ENCODE results near the gene HECTD4. TPM values are rescaled to one million over a fixed set of nuclear protein-coding genes. Genes with fewer than 3 reads are reported as not detected.
A peak's percentile ranks its signal among the peaks of the same experiment; 100 is the strongest.

Gene HECTD4
- total RNA-seq, 1 experiment from 2014 or later, result 65.7 TPM

GRCh38 chr12:112130441-112130998 is 251.7 kb downstream of the HECTD4 start:
- no TSS peak for BruUV-seq (replicated peaks)
- H3K9me3 Mint-ChIP-seq (ENCODE audit: low read depth, unreplicated experiment), result no peaks in the 10 kb centered on the region
- no peak for DNase-seq
- no peaks in the 10 kb centered on the region for H3K27me3 Mint-ChIP-seq (ENCODE audit: unreplicated experiment)
- CTCF ChIA-PET, result interaction anchor here (0.9 to 1.3 kb wide), 2 partner anchors 12 to 68 kb away, joined by 4 to 5 read pairs; no protein-coding TSS in a partner anchor
- H3K36me3 Mint-ChIP-seq (ENCODE audit: insufficient read depth, unreplicated experiment), result peaks cover 27% of the 10 kb centered on the region
- TF ChIP-seq CTCF (IDR thresholded peaks at IDR 0.05; ENCODE audit: unreplicated experiment), result no peak
- peak overlapping the region; percentile 14 for H3K4me3 Mint-ChIP-seq (ENCODE audit: low read depth, unreplicated experiment)
- H3K4me1 Mint-ChIP-seq (ENCODE audit: low read depth, unreplicated experiment), result peaks cover 11% of the 10 kb centered on the region
- H3K27ac Mint-ChIP-seq (ENCODE audit: unreplicated experiment), result no peak overlapping the region
- intact Hi-C loops (cut with micrococcal nuclease; ENCODE audit: unreplicated experiment), result no loop called here

GRCh38 chr12:112126911-112127310 is 255.3 kb downstream of the HECTD4 start:
- H3K36me3 Mint-ChIP-seq (ENCODE audit: insufficient read depth, unreplicated experiment), result peaks cover 24% of the 10 kb centered on the region
- intact Hi-C loops (cut with micrococcal nuclease; ENCODE audit: unreplicated experiment), result loop anchor here (5.0 kb wide), 1 partner anchor 625 kb away; no protein-coding TSS in a partner anchor
- peak overlapping the region; percentile 82 for H3K4me3 Mint-ChIP-seq (ENCODE audit: low read depth, unreplicated experiment)
- no TSS peak for BruUV-seq (replicated peaks)
- no peak overlapping the region for H3K27ac Mint-ChIP-seq (ENCODE audit: unreplicated experiment)
- TF ChIP-seq CTCF (IDR thresholded peaks at IDR 0.05; ENCODE audit: unreplicated experiment), result no peak
- H3K9me3 Mint-ChIP-seq (ENCODE audit: low read depth, unreplicated experiment), result no peaks in the 10 kb centered on the region
- no peak for DNase-seq
- CTCF ChIA-PET, result interaction anchor here (0.5 to 1.1 kb wide), 2 partner anchors 15 to 261 kb away, joined by 3 to 4 read pairs; no protein-coding TSS in a partner anchor
- H3K27me3 Mint-ChIP-seq (ENCODE audit: unreplicated experiment), result no peaks in the 10 kb centered on the region
- H3K4me1 Mint-ChIP-seq (ENCODE audit: low read depth, unreplicated experiment), result peaks cover 24% of the 10 kb centered on the region

GRCh38 chr12:112126000-112126438 is 256.2 kb downstream of the HECTD4 start:
- Mint-ChIP-seq H3K27me3 (ENCODE audit: unreplicated experiment) (no peaks in the 10 kb centered on the region), H3K27ac (ENCODE audit: unreplicated experiment) (no peak overlapping the region), H3K9me3 (ENCODE audit: low read depth, unreplicated experiment) (no peaks in the 10 kb centered on the region), H3K4me1 (ENCODE audit: low read depth, unreplicated experiment) (peaks cover 29% of the 10 kb centered on the region), H3K36me3 (ENCODE audit: insufficient read depth, unreplicated experiment) (peaks cover 24% of the 10 kb centered on the region), H3K4me3 (ENCODE audit: low read depth, unreplicated experiment) (peak overlapping the region; percentile 82)
- intact Hi-C loops (cut with micrococcal nuclease; ENCODE audit: unreplicated experiment), result loop anchor here (5.0 kb wide), 1 partner anchor 626 kb away; no protein-coding TSS in a partner anchor
- BruUV-seq (replicated peaks), result no TSS peak
- no peak for TF ChIP-seq CTCF (IDR thresholded peaks at IDR 0.05; ENCODE audit: unreplicated experiment)
- CTCF ChIA-PET, result interaction anchor here (1.1 kb wide), 2 partner anchors 14 to 18 kb away, joined by 3 to 4 read pairs; partner anchors contain the start of gene NAA25
- DNase-seq, result no peak

GRCh38 chr12:112125250-112125999 is 256.8 kb downstream of the HECTD4 start, which contains the start of gene TRAFD1:
Gene TRAFD1, plus strand, starts transcription at chr12:112125560. Its CDS starts 4,963 bp downstream, at chr12:112130523.
- H3K9me3 Mint-ChIP-seq (ENCODE audit: low read depth, unreplicated experiment), result no peaks in the 10 kb centered on the region
- CTCF ChIA-PET, result interaction anchor here (1.0 to 1.7 kb wide), 3 partner anchors 9 to 17 kb away, joined by 3 to 6 read pairs (median 4); partner anchors contain the start of gene NAA25
- peak within 1 kb of the TSS; percentile 80 for H3K27ac Mint-ChIP-seq (ENCODE audit: unreplicated experiment)
- H3K4me3 Mint-ChIP-seq (ENCODE audit: low read depth, unreplicated experiment), result peak within 1 kb of the TSS; percentile 82
- TSS peak; percentile 40 for BruUV-seq (replicated peaks)
- intact Hi-C loops (cut with micrococcal nuclease; ENCODE audit: unreplicated experiment), result loop anchor here (5.0 kb wide), 1 partner anchor 627 kb away; no protein-coding TSS in a partner anchor
- H3K4me1 Mint-ChIP-seq (ENCODE audit: low read depth, unreplicated experiment), result peaks cover 29% of the 10 kb centered on the region
- DNase-seq, result peak; percentile 99
- TF ChIP-seq CTCF (IDR thresholded peaks at IDR 0.05; ENCODE audit: unreplicated experiment), result no peak
- H3K36me3 Mint-ChIP-seq (ENCODE audit: insufficient read depth, unreplicated experiment), result peaks cover 24% of the 10 kb centered on the region
- no peaks in the 10 kb centered on the region for H3K27me3 Mint-ChIP-seq (ENCODE audit: unreplicated experiment)

Data from Calu3 (cell line).